HG03196 (cell line): Measurements from ENCODE around the gene S100A16.
A peak's percentile ranks its signal among the peaks of the same experiment; 100 is the strongest.
"Not testable (repeated sequence)": the region's sequence is repeated elsewhere in the genome, so short reads cannot be mapped to it uniquely, and the experiment has no call there.

ENCODE experiments used
- ATAC-seq: cut with Tn5 transposase; IDR thresholded peaks from one replicate; pipeline ENCODE4 v1.9.1; 2021; ENCODE audit not compliant: unreplicated experiment

The S100A16 gene

DNA sequence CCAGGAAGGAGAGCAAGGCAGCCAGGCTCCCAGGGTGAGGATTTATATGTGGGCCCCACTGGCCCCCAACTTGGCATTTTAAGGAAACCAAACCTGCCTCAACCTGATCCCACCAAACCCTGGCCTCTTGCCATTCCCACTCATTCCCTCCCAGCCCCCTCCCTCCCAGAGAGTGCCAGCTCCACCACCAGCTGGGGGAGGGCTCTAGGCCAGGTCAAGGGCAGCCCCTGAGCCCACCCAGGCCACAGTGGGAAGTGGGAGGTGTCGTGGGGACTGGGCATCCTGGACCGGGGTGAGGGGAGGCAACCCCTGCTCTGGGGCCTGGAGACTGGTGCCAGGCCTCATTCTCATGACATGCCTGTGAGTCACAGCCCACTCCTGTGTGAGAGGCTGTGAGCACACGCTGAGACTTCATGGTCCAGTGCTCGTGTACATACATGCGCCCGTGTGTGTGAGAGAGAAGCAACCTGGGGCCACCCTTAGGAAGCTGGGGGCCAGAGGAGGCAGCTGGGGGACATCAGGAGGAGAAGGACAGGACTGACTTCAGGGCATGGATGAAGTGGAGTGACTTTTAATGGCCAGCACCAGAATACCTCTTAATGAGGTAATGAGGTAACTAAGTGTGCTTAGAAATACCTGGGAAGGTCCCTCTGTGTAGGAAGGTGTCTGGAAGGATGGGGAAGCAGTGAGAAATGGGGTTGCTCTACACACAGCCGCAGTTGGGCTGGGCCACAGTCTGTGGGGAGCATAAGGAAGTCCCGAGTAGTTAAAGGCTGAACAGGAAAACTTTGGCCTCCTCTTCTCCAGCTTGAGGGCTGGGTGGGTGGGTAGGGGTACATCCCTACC is 47.2 kb downstream of the S100A16 start, which contains the start of gene S100A2:
TSS of gene S100A2 (minus strand) at position 316 of the 846 bp plus-strand sequence. CDS start 1,967 bp downstream, outside the sequence.
- peak; percentile 51 for ATAC-seq

GRCh38 chr1:153563991-153564390 is 48.9 kb downstream of the S100A16 start:
- ATAC-seq = no peak

DNA sequence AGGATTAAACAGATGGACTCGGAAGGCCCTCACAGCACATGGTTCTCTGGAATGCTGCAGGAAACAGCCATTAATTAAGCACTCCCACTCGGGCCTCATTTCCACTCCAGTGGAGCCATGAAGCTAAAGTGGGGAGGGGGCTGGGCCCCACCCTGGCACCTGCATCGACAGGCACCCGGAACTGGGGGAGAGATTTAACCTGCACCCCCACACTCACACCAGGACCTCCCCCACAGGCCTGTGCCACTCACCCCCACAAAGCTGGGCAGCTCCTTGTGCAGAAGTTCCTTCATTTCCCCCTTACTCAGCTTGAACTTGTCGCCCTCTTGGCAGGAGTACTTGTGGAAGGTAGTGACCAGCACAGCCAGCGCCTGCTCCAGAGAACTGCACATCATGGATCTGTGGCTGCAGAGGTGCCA is 49.4 kb downstream of the S100A16 start:
- no peak for ATAC-seq

DNA sequence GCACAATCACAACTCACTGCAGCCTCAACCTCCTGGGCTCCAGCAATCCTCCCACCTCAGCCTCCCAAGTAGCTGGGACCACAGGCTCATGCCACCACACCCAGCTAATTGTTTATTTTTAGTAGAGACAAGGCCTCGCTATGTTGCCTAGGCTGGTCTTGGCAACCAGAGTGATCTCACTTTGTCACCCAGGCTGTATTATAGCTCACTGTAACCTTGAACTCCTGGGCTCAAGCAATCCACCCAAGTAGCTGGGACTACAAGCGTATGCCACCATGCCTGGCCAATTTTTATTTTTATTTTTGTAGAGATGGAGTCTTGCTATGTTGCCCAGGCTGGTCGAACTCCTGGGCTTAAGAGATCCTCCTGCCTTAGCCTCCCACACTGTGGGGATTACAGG is 50.9 kb downstream of the S100A16 start:
- not testable (repeated sequence) for ATAC-seq

- ATAC-seq = no peak
These were observed 51.4 kb downstream of the S100A16 start for GRCh38 chr1:153561466-153561985.

GRCh38 chr1:153560771-153561465 is 52.0 kb downstream of the S100A16 start:
- no peak for ATAC-seq

GRCh38 chr1:153560241-153560640 is 52.7 kb downstream of the S100A16 start:
- no peak for ATAC-seq

GRCh38 chr1:153557877-153558276 is 55.1 kb downstream of the S100A16 start:
- ATAC-seq = no peak
